GM18508 (cell line): ENCODE results near the gene PTGR3.
"Not testable (repeated sequence)": the region's sequence is repeated elsewhere in the genome, so short reads cannot be mapped to it uniquely, and the experiment has no call there.

ENCODE experiments used
- ATAC-seq: cut with Tn5 transposase; IDR thresholded peaks from one replicate; pipeline ENCODE4 v1.9.1; 2021; ENCODE audit warnings: moderate number of reproducible peaks; ENCODE audit not compliant: insufficient read depth, unreplicated experiment

PTGR3 gene

DNA sequence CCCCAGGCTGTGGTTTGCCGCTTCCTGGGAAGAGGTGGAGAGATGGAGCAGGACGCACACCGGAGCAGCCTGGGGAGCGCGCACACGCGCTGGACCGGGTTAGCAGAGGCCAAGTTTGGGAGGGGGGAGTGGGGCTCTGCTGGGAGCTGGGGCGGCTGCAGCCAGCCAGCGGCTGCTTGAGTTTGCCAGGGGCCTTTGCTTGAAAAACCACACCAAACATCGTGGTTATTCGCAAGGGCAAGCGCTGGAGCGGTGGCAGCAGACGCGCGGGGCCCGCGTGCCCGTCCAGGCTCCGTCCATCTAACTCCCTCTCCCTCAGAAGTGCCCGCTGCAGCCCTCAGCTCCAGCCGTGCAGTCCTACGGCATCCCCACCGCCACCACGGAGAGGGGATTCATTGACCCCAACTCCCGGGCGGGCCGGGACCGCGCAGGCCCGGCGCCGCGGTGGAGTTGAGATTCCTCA, 4.6 kb downstream of the PTGR3 start:
- no peak for ATAC-seq

DNA sequence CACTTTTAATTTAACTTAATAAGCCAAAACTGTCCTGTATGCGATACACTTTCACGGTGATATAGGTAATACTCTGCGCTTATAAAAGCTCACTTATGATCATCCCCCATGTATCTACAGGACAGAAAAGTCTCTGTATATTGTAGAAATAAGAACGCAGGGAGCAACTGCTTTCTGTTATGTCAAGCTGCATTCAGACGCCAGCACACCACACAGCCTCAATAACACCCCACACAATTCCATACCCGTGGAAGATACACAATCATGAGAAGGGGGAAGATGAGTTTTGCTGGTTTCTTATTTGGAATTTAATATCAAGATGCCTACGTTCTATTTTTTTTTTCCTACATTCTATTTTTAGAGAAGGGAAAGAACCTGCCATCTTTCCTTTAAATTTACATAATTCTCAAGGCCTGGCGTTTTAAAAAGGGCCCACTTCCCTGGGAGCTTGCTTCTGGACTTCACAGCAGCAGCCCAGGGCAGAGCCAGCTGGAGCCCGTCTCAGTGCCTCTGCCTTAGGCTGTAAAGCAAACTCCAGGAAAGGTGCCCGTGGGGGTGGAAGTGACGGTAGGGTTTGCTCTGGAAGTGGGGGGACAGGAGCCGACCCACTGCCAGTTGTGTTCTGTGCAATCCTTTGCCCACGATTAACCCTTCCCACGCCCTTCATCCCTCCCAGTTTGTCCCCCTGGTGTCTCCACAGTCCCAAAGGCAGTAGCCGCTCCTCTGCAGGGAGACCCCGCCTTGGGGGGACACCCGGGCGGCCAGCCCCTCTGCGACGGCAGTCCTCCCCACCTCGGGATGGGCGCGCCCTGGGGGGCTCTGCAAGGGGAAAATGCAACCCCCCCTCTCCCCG, 5.3 kb downstream of the PTGR3 start:
- no peak for ATAC-seq

DNA sequence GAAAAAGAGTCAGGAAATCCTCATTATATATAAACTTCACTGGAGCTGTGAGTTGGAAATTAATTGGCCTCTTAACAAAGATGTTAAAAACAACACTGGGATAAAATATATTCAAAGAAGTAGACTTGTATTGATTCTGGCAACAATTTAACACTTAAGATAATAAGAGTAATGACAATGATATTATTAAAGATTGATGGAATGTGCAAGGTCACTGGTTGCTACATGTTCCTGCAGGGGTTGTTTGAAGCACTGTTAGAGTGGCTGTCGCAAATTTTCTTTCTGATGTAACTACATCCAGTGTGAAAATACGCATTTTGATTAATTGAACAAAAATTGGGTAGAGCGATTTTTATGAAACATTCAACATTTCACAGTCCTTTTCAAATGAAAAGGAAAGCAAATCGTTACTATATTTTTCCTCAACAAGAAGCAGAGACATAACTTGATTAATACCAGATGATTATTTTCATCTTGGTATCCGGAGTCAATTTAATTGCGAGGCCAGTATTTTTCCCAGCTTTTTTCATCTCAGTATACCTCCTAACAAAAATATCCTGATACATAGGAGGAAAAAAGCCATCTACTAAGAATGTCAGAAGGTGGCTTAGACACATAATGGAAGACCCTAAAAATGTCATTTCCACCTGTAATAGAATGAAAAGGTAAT, 6.1 kb downstream of the PTGR3 start:
- no peak for ATAC-seq

DNA sequence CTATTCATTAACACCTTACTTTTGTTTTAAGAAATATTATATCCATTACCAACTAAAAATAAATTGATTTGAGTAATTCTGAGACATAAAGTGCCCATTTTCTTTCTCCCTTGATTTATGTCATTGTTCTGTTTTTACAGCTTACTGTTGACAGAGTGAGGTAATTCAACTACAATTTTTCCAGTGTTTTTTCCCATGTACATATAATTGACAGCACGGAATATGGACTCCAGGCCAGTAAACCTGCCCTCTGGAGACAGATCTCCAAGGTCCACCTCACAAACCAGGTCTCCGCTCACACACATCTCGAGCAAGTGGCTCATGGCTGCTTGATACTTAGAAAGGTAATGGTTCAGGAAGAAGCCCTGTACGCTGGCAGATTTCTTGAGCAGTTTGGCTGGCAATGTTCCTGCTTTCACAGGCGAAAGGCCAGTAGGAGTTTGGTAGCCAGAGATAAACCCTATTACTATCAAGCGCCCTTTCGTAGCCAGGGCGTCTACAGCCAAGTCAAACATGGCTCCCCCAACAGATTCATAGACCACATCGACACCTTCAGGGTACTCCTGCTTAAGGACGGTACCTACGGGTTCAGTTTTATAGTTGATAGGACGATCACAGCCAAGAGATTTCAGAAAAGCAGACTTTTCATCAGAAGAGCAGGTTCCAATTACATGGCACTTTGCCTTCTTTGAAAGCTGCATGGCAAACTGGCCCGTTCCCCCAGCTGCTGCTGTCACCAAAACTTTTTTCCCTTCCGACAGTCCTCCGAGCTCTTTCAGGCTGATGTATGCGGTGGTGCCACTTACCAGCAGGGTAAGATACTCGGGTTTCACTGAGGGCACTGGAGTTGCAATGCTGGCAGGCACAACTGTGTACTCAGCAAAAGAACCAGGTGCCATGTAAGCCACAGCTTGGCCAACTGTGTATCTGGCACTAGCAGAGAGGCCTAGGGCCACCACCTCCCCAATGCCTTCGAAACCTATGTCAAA, 7.4 kb downstream of the PTGR3 start:
- no peak for ATAC-seq

DNA sequence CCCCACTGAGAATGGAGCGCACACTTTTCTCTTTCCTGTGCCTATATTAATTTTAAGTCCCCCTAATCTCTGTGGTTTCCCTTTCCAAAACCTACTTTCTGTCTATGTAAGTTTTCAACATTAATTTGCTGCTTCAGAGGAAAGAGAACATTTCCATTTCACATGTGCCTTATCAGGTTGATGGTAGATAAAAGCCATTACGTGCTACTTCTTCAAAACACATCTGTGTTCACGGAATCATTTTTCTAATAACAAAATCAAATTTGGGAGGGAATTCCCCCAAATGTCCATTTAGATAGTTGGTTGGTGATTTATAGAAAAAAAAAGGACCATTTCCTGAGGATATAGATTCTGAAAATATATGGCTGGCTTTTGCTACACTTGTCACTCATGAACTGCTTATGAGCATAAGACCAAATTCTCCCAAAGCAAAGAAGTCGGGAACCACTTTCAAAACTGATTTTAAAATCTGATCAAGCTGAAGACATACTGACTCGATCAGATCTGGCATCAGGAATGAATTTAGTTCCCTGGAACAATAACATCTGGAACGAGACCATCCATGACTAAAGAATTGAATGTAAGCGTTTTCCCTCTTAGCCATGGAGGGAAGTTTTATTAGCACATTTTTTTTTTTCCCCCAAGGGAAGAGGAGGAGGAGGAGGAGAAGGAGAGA, 8.2 kb downstream of the PTGR3 start:
- ATAC-seq: no peak

DNA sequence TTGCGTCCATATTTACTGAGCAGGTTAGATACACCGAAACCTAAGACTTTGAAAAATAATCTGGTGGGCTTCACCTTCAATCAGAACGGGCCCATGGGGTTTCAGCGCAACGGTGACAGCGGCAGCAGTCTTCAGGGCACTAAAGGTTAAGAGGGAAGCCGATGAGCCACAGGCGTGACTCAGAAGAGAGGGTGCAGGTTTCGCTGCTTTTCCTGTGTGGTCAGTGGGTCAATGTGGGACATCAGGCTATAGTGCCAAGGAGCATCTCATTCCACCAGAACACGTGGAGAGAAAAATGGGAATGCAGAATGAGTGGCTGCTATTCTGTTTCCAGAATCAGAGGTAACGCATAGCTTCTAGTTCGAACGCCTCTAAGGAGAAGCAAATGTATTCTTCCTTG, 8.9 kb downstream of the PTGR3 start:
- no peak for ATAC-seq

DNA sequence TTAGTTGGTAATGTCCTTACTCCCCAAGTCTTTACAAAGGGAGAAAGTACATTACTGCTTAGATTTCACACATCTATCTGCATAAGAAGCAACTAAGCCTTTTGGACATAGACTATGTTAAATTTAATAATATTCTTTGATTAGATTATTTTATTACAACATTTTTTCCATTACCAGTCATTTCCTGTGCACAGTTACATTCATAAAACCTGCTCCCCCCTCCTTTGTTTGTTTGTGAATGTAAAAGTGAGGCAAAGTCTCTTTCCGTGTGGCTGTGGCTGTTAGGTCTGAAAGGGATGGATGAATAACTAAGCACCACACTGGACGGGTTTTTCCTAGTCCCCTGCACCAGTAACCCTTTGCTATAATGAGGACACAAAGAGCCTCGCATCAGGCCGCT, 9.6 kb downstream of the PTGR3 start:
- ATAC-seq: no peak

DNA sequence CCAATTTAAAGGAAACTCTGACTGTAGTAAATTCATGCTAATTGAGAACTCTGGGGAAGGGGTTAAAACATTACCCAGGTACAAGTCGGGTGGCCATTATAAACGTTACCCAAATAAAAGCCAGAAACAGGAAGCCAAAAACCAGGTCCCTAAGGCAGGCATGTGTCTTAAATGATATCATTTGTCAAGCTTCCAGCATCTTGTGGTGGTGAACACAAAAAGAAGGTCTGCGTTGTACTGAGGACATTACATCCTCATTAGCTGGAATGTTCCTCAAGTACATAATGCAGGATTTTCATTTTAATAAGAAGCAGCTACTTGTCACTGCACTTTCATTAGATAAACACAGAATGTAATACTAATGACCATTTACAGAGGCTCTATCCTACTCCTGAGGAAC, 10.9 kb downstream of the PTGR3 start:
- ATAC-seq: no peak

DNA sequence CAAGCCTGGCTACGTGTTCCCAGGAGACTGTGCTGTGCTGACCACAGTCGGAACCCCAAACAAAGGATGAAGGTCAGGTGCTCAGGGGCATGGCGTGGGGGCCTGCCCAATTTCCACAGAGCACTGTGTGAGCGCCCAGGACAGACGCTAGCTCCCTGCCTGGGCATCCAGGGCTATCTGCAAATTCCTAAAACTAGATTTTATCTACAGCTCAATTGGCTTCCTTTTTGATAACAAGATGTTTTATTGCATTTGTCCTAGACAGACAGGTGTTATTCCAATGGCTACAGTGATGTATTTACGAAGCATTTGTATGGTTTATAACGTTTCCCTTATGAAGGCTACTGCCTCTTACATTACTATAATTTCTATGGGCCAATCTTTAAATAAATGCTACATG, 16.0 kb downstream of the PTGR3 start:
- no peak for ATAC-seq

DNA sequence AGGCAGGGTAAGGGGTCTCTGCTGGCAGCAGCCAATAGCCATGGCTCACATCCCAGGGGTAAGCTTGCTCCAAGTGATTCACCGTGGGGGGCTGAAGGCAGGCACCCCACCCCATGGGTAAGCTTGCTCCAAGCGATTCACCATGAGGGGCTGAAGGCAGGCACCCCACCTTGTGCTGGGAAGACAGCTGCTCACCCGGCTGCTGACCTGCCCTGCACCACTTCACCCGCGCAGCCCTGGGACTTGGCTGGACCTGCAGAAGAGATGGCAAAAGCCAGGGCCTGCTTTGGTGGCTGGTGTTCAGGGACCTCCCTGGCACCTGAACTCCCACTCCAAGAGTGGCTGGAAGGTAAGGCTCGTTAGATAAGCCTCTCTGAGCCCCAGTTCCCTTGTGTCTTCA, 19.2 kb downstream of the PTGR3 start:
- ATAC-seq: no peak

DNA sequence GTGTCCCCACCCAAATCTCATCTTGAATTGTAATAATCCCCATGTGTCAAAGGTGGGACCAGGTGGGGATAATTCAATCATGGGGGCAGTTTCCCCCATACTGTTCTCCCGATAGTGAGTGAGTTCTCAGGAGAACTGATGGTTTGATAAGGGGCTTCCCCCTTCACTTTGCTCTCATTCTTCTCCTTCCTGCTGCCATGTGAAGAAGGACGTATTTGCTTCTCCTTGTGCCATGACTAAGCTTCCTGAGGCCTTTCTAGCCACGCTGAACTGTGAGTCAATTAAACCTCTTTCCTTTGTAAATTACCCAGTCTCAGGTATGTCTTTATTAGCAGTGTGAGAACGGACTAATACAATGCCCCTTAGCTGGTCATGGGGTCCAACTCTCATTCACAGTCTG, 21.2 kb downstream of the PTGR3 start:
- ATAC-seq: not testable (repeated sequence)

DNA sequence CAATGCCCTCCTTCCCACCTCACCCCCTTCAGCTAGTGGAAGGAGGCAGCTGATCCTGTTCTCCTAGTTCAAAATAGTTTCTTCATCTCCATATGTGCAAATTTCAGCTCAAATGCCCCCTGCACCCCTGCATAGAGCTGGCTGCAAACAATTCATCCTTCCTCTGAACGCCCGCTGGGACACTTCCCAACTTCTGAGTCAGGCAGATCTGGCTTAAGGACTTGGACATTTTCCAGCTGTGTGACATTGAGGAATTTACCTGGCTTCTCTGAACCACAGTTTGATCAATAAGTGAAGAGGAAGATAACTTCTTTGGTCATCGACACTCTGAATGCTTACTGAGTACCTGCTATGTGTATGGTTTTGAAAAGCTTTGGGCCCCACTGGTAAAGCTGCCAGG, 23.5 kb downstream of the PTGR3 start:
- ATAC-seq: no peak

DNA sequence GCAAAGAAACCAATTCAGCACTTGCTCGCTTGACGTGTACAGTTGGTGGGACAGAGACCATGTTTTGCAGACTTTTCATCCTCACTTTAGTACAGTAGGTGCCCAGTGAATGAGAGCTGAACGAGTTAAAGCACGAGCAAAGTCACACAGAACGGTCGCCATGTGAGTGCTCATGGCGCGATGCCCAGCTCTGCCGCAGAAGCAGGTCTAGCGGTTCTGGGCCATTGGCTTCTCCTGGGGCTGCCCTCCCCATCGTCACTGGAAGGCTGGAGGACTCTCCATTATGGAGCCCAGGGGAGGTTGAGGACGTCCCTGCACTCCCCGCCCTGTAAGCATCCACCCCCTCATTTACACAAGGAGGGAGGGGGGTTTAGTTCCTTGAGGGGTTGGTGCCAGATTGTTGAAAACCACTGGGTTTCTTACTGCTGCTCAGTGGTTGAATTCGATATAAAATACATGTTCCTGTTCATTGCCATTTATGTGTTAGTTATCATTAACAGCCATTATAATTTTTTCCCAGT, 24.9 kb downstream of the PTGR3 start:
- no peak for ATAC-seq

DNA sequence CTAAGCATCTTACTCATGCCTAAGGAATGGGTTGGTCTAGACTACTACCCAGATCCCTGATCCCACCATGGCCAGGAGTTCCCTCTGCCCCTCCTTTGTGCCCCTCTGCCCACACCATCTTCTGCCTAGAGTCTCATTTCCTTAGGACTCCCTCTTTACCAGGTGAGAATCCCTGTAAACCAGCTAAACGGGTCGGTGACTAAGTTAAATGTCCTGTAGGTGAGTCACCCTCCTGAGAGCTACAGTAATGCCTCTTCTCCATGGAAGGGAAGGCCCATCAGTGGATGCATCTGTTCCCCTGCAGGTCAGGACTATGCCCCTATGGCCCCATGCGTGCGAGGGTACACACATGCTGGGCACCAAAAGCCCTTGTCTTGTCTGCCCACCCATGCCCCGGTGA, 25.4 kb downstream of the PTGR3 start:
- ATAC-seq: no peak

DNA sequence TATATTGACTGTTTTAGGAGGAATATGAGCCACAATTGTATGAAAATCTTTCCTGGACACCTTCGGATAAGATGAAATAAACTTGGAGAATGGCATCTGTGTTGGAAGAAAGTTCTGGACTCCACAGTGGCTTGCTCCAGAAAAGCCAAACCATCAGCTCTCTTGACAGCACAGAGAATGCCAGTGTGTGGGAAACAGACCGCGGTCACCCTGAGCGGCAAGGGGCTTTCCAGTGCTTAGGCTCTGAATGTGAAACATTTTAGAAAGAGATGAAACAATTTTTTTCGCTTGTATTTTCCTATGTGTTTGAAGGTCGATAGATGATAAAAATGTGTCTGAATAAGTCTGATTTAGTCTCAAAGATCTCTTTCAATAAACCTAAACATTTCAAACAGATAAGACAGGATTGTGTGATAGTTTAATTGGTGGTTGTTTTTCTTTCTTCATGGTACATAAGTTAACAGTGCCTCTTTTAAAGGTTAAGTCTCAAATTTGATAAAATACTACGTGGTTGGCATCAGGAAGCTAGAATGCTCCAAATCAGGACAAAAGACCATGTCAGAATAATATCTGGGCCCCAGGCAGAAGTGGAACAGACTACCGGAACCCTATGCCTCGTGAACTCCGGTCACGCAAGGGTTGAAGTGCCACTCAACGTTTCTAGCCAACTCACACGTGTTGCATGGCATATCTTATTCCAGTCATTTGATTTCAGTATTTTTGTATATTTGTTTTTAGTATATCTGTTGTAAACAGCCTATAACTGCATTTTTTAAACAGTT, 28.9 kb downstream of the PTGR3 start:
- no peak for ATAC-seq

DNA sequence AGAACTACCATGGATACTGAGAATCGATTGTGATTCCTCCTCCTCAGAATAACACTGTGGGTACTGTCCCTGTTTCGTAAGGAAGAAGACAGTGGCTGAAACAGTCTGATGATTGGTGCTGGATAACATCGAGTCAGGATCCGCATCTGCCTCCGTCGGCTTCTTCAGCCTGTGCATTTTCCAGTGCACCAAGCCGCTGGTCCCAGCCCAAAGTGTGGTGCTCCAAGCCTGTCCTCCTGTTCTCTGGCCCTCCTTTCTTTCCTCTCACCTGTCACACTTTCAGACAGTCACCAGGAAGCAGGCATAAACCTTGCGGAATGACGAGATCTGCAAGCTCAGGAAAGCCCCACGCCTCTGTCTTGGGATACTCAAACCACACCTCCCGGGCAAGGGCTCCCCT, 30.6 kb downstream of the PTGR3 start:
- ATAC-seq: no peak

DNA sequence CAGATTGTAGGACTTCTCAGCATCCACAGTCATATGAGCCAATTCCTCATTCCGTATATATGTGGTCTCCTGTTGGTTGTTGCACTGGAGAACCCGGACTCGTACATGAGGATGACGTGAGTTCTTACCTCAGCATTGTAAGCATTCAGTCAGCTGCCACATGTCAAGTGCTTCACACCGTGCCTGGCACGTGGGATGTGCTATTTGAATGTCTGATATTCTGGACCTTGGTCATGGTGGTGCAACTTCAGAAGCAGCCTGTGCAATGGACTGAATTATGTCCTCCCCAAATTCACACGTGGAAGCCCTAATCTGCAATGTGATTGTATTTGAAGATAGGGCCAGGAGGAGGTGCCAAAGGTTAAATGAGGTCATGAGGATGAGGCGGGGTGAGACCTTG, 32.1 kb downstream of the PTGR3 start:
- no peak for ATAC-seq

DNA sequence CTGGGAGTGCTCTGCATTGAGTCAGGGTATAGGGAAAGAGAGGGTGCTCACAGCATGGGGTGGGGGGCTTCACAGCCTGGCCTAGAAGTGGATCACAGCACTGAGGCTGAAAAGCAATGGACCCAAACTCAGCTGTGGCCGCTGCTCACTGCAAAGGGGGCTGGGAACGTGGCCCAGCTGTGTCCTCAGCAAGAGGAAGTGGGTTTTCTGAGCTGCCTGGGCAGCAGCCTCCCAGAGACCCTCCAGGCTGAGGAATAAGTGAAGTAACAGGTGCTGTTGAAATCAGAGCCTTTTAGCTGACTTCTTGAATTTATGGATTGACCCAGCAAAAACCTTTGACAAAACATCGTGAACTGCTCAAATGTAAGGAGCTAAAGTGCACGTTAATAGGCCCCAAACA, 35.2 kb downstream of the PTGR3 start:
- no peak for ATAC-seq

DNA sequence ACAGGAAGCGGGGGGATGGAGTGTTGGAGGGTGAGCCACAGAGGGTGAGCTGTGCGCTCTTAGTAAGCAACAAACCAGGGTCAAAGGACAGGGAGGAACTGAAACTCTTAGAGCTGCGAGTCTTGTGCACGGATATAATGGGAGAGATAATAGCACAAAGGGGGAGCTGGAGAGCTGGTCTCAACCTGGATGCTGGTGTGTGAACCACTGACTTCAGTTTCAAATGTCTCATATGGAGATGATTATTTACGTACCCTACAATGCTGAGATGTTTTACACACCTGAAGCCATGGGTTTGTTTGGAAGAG, 35.9 kb downstream of the PTGR3 start:
- ATAC-seq: peak; percentile 99
